Glutamatergic neuron (in vitro differentiated cells): ENCODE data around the gene ENTREP3. TPM values are rescaled to one million over a fixed set of nuclear protein-coding genes. Genes with fewer than 3 reads are reported as not detected.

Experiments
- DNase-seq: peaks from one replicate; pipeline ENCODE4 v3.0.0; 2022
- H3K27ac Mint-ChIP-seq: one replicate; pipeline ENCODE4 v1.8.0; 2020; ENCODE audit warnings: mild to moderate bottlenecking, mixed read lengths, inconsistent platforms; ENCODE audit not compliant: unreplicated experiment
- H3K27me3 Mint-ChIP-seq: one replicate; pipeline ENCODE4 v1.8.0; 2020; ENCODE audit warnings: mild to moderate bottlenecking, moderate library complexity, mixed read lengths, inconsistent platforms; ENCODE audit not compliant: unreplicated experiment
- H3K36me3 Mint-ChIP-seq: one replicate; pipeline ENCODE4 v1.8.0; 2020; ENCODE audit warnings: mild to moderate bottlenecking, mixed read lengths, inconsistent platforms; ENCODE audit not compliant: unreplicated experiment
- H3K4me1 Mint-ChIP-seq: one replicate; pipeline ENCODE4 v1.8.0; 2020; ENCODE audit warnings: mild to moderate bottlenecking, low read depth, mixed read lengths, inconsistent platforms; ENCODE audit not compliant: unreplicated experiment
- H3K4me3 Mint-ChIP-seq: one replicate; pipeline ENCODE4 v1.8.0; 2020; ENCODE audit warnings: mild to moderate bottlenecking, mixed read lengths, inconsistent platforms; ENCODE audit not compliant: unreplicated experiment
- H3K9me3 Mint-ChIP-seq: one replicate; pipeline ENCODE4 v1.8.0; 2020; ENCODE audit warnings: mild to moderate bottlenecking, moderate library complexity, mixed read lengths, inconsistent platforms; ENCODE audit not compliant: unreplicated experiment
- total RNA-seq: library from RNA; stranded (reverse); fragmentation: NEBNext Ultra II Directional; extraction: Animal tissue kit (Norgen Biotek cat#: 25700); gene quantifications from one replicate; pipeline ENCODE4 v1.2.1, GENCODE V29; 2021; ENCODE audit not compliant: unreplicated experiment
- TF ChIP-seq, protein P1 (sequence below): fragments of 200-600 bp; sonication (generic); IDR thresholded peaks from one replicate; pipeline ENCODE4 v1.5.0; 2021; ENCODE audit not compliant: partially characterized antibody, unreplicated experiment

ENTREP3 gene
- total RNA-seq, 1 donor from 2014 or later: 51.2 TPM

DNA sequence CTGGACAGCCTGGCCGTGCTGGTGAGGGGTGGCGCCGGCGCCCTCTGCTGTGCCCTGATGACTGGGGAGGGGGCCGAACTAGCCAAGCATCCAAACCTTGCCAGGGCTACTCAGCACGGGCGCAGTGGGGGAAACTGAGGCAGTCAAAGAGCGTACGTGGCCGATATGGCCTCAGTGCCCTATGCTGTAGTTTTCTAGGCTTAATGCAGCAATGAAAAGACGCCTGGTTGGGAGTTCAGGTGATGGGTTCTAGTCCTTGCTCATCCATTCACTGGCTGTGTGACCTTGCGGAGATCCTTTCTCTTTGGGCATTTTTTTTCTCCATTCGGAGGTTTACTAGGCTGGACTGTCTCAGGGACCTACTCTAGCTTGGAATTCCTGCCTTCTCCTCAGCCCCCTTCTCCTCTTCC, 46.0 kb downstream of the ENTREP3 start:
- H3K27me3 Mint-ChIP-seq: peaks cover 20% of the 10 kb centered on the region
- H3K36me3 Mint-ChIP-seq: peaks cover 4% of the 10 kb centered on the region
- H3K9me3 Mint-ChIP-seq: peaks cover 25% of the 10 kb centered on the region
- no peak for DNase-seq
- peak overlapping the region; percentile 92 for H3K27ac Mint-ChIP-seq
- H3K4me1 Mint-ChIP-seq: peaks cover 14% of the 10 kb centered on the region
- H3K4me3 Mint-ChIP-seq: peak overlapping the region; percentile 90
- TF ChIP-seq, protein P1, sequence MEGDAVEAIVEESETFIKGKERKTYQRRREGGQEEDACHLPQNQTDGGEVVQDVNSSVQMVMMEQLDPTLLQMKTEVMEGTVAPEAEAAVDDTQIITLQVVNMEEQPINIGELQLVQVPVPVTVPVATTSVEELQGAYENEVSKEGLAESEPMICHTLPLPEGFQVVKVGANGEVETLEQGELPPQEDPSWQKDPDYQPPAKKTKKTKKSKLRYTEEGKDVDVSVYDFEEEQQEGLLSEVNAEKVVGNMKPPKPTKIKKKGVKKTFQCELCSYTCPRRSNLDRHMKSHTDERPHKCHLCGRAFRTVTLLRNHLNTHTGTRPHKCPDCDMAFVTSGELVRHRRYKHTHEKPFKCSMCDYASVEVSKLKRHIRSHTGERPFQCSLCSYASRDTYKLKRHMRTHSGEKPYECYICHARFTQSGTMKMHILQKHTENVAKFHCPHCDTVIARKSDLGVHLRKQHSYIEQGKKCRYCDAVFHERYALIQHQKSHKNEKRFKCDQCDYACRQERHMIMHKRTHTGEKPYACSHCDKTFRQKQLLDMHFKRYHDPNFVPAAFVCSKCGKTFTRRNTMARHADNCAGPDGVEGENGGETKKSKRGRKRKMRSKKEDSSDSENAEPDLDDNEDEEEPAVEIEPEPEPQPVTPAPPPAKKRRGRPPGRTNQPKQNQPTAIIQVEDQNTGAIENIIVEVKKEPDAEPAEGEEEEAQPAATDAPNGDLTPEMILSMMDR: no peak

- Mint-ChIP-seq H3K4me1 (peaks cover 14% of the 10 kb centered on the region), H3K4me3 (peak within 1 kb of the TSS; percentile 90)
Measured at GRCh38 chr1:155208541-155209311, 46.6 kb downstream of the ENTREP3 start, which contains the start of gene MTX1. Gene MTX1 (plus strand): TSS chr1:155208695. CDS start chr1:155208805, 110 bp downstream.

DNA sequence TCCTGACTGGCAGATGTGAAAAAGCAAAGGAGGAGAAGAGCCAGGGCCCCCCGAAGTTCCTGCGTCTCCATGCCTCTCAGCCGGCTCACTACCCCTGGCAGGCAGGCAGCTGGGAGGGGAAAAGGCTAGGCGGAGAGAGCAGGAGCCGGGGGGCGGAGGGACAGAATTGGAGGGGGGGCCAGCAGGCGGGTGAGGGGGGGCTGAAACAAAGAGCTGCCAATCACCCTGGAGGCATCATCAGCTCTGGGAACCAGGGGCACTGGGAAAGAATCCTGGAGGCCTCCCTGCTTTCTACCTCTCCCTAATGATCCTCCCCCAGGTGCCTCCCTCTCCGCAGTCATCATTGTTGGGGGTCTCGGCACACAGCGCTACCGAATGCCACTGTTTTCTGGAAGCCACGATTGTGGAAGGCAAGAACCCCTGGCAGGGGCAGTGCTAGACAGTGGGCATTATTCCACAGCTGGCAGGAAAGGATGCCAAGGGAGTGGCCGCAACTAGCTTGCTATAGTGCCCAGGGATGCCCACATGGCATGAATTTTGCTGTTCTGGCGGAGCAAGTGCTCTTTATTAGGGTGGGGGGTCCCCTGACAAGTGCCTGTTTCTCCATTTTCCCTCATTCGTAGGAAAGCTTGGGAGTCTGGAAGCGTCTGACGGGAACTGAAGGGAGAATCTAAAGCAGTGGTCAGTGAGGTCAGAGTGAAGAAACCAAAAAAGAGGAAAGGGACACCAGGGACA, 47.3 kb downstream of the ENTREP3 start, which contains the start of gene THBS3:
TSS of gene THBS3 (minus strand) at position 92 of the 735 bp plus-strand sequence. CDS start at position 71, 21 bp downstream.
- Mint-ChIP-seq H3K4me3 (peak within 1 kb of the TSS; percentile 90), H3K27me3 (peaks cover 20% of the 10 kb centered on the region), H3K4me1 (peaks cover 14% of the 10 kb centered on the region), H3K36me3 (peaks cover 4% of the 10 kb centered on the region), H3K9me3 (peaks cover 25% of the 10 kb centered on the region), H3K27ac (peak within 1 kb of the TSS; percentile 99)
- TF ChIP-seq, protein P1: no peak
- DNase-seq: peak; percentile 82

More at GRCh38 chr1:155208541-155209311, 46.6 kb downstream of the ENTREP3 start, which contains the start of gene MTX1:
- H3K36me3 Mint-ChIP-seq: peaks cover 4% of the 10 kb centered on the region
- peaks cover 25% of the 10 kb centered on the region for H3K9me3 Mint-ChIP-seq
- TF ChIP-seq, protein P1: no peak
- H3K27ac Mint-ChIP-seq: peak within 1 kb of the TSS; percentile 99
- peaks cover 20% of the 10 kb centered on the region for H3K27me3 Mint-ChIP-seq
- peak; percentile 95 for DNase-seq

DNA sequence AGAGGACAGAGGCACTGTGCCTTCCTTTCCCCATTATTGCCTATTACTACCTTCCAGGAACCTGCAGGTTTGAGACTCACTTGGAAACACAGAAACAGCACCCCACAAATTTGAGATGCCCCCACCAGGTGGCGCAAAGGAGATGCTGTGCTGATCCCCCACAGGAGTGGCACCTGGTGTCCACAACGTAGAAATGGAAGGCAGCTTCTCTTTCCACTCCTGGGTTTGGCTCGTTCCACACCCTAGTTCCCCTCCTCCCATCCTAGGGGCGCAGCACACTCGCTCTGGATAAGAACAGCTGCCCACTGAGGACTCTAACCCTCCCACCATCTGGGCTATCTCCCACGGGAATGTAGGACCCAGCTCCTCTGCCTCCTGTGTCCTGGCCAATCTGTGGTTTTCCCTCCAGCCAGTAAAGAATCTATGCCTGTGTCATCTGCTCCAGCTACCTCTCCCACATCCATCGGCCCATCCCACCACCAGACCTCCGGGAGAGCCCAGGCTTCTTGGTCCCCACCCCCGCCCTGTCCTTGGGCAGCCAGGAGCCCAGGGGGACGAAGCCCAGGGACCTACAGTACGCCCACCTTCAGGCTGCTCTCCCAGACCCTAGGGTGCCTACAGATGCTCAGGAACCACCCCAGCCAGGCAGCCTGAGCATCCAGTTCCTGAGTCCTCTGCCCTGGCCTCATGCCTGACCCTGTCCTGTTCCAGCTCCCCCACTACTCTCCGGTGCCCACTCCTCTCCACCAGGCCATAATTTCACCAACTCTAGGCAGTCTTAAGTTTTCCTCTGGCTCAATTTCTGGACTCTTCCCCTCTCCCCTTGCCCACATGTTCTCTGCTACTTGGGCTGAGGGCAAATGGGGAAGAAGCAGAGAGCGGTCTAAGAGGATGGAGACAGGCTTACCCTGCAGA, 48.1 kb downstream of the ENTREP3 start:
- TF ChIP-seq, protein P1: peak; percentile 85
- peaks cover 27% of the 10 kb centered on the region for H3K9me3 Mint-ChIP-seq
- peak; percentile 90 for DNase-seq
- peaks cover 4% of the 10 kb centered on the region for H3K36me3 Mint-ChIP-seq
- H3K27ac Mint-ChIP-seq: peak overlapping the region; percentile 99
- H3K27me3 Mint-ChIP-seq: peaks cover 22% of the 10 kb centered on the region
- H3K4me1 Mint-ChIP-seq: peaks cover 14% of the 10 kb centered on the region
- H3K4me3 Mint-ChIP-seq: peak overlapping the region; percentile 90
